Adipocyte (in vitro differentiated cells): ENCODE results near the gene POMT1.

ENCODE experiments used
- DNase-seq: peaks from one replicate; pipeline ENCODE4 v3.0.0-alpha.2; 2015; ENCODE audit warnings: low read depth
- H3K27me3 ChIP-seq: replicated peaks from 2 replicates; pipeline ENCODE4 v1.7.0; 2013; ENCODE audit warnings: mild to moderate bottlenecking, low read length, moderate library complexity; ENCODE audit not compliant: control insufficient read depth, insufficient read depth
- H3K36me3 ChIP-seq: 2 replicates; pipeline ENCODE4 v1.7.0; 2013; ENCODE audit warnings: low read length, mild to moderate bottlenecking, moderate library complexity; ENCODE audit not compliant: control insufficient read depth, insufficient read depth, severe bottlenecking
- H3K4me1 ChIP-seq: 2 replicates; pipeline ENCODE4 v1.7.0; 2013; ENCODE audit warnings: mild to moderate bottlenecking, low read length, moderate library complexity; ENCODE audit not compliant: control insufficient read depth, insufficient read depth
- H3K4me3 ChIP-seq: 2 replicates; pipeline ENCODE4 v1.7.0; 2013; ENCODE audit warnings: mild to moderate bottlenecking, low read length, moderate library complexity
- H3K9ac ChIP-seq: 2 replicates; pipeline ENCODE4 v1.7.0; 2013; ENCODE audit warnings: mild to moderate bottlenecking, low read length, moderate library complexity
- H3K9me3 ChIP-seq: 2 replicates; pipeline ENCODE4 v1.7.0; 2013; ENCODE audit warnings: mild to moderate bottlenecking, low read length, moderate library complexity; ENCODE audit not compliant: control insufficient read depth

The POMT1 gene

GRCh38 chr9:131562032-131562959 lies 59.6 kb downstream of the POMT1 start:
- no peak for DNase-seq
- H3K4me1 ChIP-seq: no peaks in the 10 kb centered on the region

GRCh38 chr9:131565369-131565768 lies 62.7 kb downstream of the POMT1 start:
- Histone ChIP-seq H3K9ac (no peak overlapping the region), H3K9me3 (no peaks in the 10 kb centered on the region), H3K4me1 (no peaks in the 10 kb centered on the region), H3K27me3 (no peaks in the 10 kb centered on the region), H3K4me3 (no peak overlapping the region), H3K36me3 (peaks cover 5% of the 10 kb centered on the region)
- no peak for DNase-seq

More at GRCh38 chr9:131562032-131562959, 59.6 kb downstream of the POMT1 start:
- no peaks in the 10 kb centered on the region for H3K9me3 ChIP-seq
- no peak overlapping the region for H3K9ac ChIP-seq
- H3K36me3 ChIP-seq: no peaks in the 10 kb centered on the region
- H3K4me3 ChIP-seq: no peak overlapping the region
- no peaks in the 10 kb centered on the region for H3K27me3 ChIP-seq

- no peak overlapping the region for H3K9ac ChIP-seq
- DNase-seq: no peak
- H3K9me3 ChIP-seq: no peaks in the 10 kb centered on the region
- no peak overlapping the region for H3K4me3 ChIP-seq
- H3K27me3 ChIP-seq: no peaks in the 10 kb centered on the region
- no peaks in the 10 kb centered on the region for H3K4me1 ChIP-seq
- H3K36me3 ChIP-seq: peaks cover 6% of the 10 kb centered on the region
Measured at GRCh38 chr9:131566158-131566557, 63.4 kb downstream of the POMT1 start.

DNA sequence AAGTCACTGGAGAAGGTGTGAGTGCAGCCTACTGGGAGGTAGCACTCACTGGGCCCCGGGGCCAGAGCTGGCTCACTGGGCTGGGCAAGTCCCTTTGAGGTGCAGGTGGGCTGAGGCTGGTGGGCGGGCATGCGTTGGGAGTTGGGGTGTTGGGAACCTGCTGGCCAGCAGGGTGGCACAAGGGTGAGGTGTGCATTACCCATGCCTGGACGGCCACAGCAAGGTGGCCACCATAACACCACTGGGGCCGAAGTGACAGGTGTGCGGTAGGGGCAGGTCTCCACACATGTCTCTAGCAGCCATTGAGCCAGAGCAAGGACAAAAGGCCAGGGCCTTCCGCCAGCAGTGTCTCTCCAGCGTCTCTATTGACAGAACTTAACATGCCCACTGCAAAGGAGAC lies 65.2 kb downstream of the POMT1 start:
- Histone ChIP-seq H3K9ac (no peak overlapping the region), H3K4me1 (no peaks in the 10 kb centered on the region), H3K9me3 (no peaks in the 10 kb centered on the region), H3K4me3 (no peak overlapping the region), H3K27me3 (no peaks in the 10 kb centered on the region), H3K36me3 (peaks cover 16% of the 10 kb centered on the region)
- DNase-seq: no peak
